CD14-positive monocyte (primary cell): ENCODE data around the gene GNPTAB. TPM values are rescaled to one million over a fixed set of nuclear protein-coding genes. Genes with fewer than 3 reads are reported as not detected.
A peak's percentile ranks its signal among the peaks of the same experiment; 100 is the strongest.

Source experiments
- DNase-seq, 3 donors: peaks; one replicate each; pipeline ENCODE4 v3.0.0-alpha.2; 2011 to 2022
- H2AFZ ChIP-seq: 2 replicates; pipeline ENCODE4 v1.6.0; 2012; ENCODE audit warnings: mild to moderate bottlenecking, low read depth, low read length, inconsistent platforms; ENCODE audit not compliant: insufficient read depth, poor library complexity, severe bottlenecking
- H3K27ac ChIP-seq, 2 donors: 1 replicate in 1 of 2; 2 replicates in 1 of 2; pipeline ENCODE4 v1.5.1; 2012 to 2013; ENCODE audit warnings: low read length in 2 of 2, control low read depth in 1 of 2, inconsistent platforms in 1 of 2, low read depth in 1 of 2, mild to moderate bottlenecking in 1 of 2
- H3K27me3 ChIP-seq, 2 donors: one replicate each; pipeline versions ENCODE4 v1.6.0 to v1.6.1; 2011 to 2013; ENCODE audit warnings: low read length in 2 of 2; ENCODE audit not compliant: control insufficient read depth in 2 of 2, insufficient read depth in 2 of 2
- H3K36me3 ChIP-seq, 2 donors: replicated peaks in 1 of 2; 1 replicate in 1 of 2; 2 replicates in 1 of 2; pipeline versions ENCODE4 v1.5.1 to v1.6.1; 2012 to 2013; ENCODE audit warnings: low read length in 2 of 2, control low read depth in 1 of 2, inconsistent platforms in 1 of 2, mild to moderate bottlenecking in 1 of 2; ENCODE audit not compliant: insufficient read depth in 2 of 2, control insufficient read depth in 1 of 2
- H3K4me1 ChIP-seq, 2 donors: 1 replicate in 1 of 2; 2 replicates in 1 of 2; pipeline versions ENCODE4 v1.5.1 to v1.6.1; 2012 to 2013; ENCODE audit warnings: low read length in 2 of 2, control low read depth in 1 of 2, inconsistent platforms in 1 of 2, mild to moderate bottlenecking in 1 of 2, moderate library complexity in 1 of 2; ENCODE audit not compliant: insufficient read depth in 2 of 2, control insufficient read depth in 1 of 2
- H3K4me2 ChIP-seq: replicated peaks from 2 replicates; pipeline ENCODE3; 2012; ENCODE audit warnings: low read length, moderate library complexity, mild to moderate bottlenecking; ENCODE audit not compliant: poor library complexity, severe bottlenecking; ENCODE audit errors: extremely low read depth
- H3K4me3 ChIP-seq, 3 experiments: fragments of 200-600 bp in 1 of 3; sonication (generic) in 1 of 3; replicated peaks in 1 of 3; 1 replicate in 2 of 3; 2 replicates in 1 of 3; pipeline ENCODE4 v1.5.1; 2011 to 2013; ENCODE audit warnings: low read length in 3 of 3, mild to moderate bottlenecking in 3 of 3, control low read depth in 2 of 3, low read depth in 2 of 3, inconsistent platforms in 1 of 3, moderate library complexity in 1 of 3
- H3K79me2 ChIP-seq: 2 replicates; pipeline ENCODE4 v1.6.0; 2012; ENCODE audit warnings: mild to moderate bottlenecking, control low read depth, inconsistent platforms, low read length, moderate library complexity; ENCODE audit not compliant: insufficient read depth
- H3K9ac ChIP-seq: 2 replicates; pipeline ENCODE4 v1.6.0; 2017; ENCODE audit warnings: low read length, mild to moderate bottlenecking; ENCODE audit not compliant: insufficient read depth, poor library complexity, severe bottlenecking
- H3K9me3 ChIP-seq, 2 donors: replicated peaks in 1 of 2; 1 replicate in 1 of 2; 2 replicates in 1 of 2; pipeline versions ENCODE4 v1.5.1 to v1.6.1; 2012 to 2013; ENCODE audit warnings: low read length in 2 of 2, control low read depth in 1 of 2; ENCODE audit not compliant: control insufficient read depth in 1 of 2, insufficient read depth in 1 of 2
- H4K20me1 ChIP-seq: 2 replicates; pipeline ENCODE4 v1.6.0; 2012; ENCODE audit warnings: mild to moderate bottlenecking, low read length, control low read depth, moderate library complexity; ENCODE audit not compliant: insufficient read depth
- H3K27ac Mint-ChIP-seq, 7 donors: one replicate each; pipeline ENCODE4 v1.8.0; 2020; ENCODE audit warnings: mild to moderate bottlenecking in 7 of 7, mixed read lengths in 7 of 7, moderate library complexity in 6 of 7, inconsistent platforms in 2 of 7
- H3K27me3 Mint-ChIP-seq, 3 donors: one replicate each; pipeline ENCODE4 v1.8.0; 2021 to 2022; ENCODE audit warnings: low read depth in 3 of 3, mild to moderate bottlenecking in 3 of 3, mixed read lengths in 3 of 3, moderate library complexity in 3 of 3, inconsistent platforms in 1 of 3
- H3K36me3 Mint-ChIP-seq, 2 donors: one replicate each; pipeline ENCODE4 v1.8.0; 2020; ENCODE audit warnings: mixed read lengths in 2 of 2, inconsistent platforms in 1 of 2, mild to moderate bottlenecking in 1 of 2
- H3K4me1 Mint-ChIP-seq: one replicate; pipeline ENCODE4 v1.8.0; 2020; ENCODE audit warnings: mild to moderate bottlenecking, mixed read lengths
- H3K4me3 Mint-ChIP-seq, 2 donors: one replicate each; pipeline ENCODE4 v1.8.0; 2020; ENCODE audit warnings: mild to moderate bottlenecking in 2 of 2, mixed read lengths in 2 of 2, moderate library complexity in 1 of 2
- H3K9me3 Mint-ChIP-seq, 7 donors: one replicate each; pipeline ENCODE4 v1.8.0; 2020 to 2022; ENCODE audit warnings: mixed read lengths in 7 of 7, mild to moderate bottlenecking in 6 of 7, moderate library complexity in 6 of 7, inconsistent platforms in 2 of 7
- CTCF ChIP-seq: fragments of 200-600 bp; IDR thresholded peaks from one replicate; pipeline ENCODE4 v1.8.0; 2022; ENCODE audit warnings: antibody characterized with exemption, mild to moderate bottlenecking
- WGBS: methylation state at CpG from one replicate; pipeline ENCODE4 v1.1.5; 2013; ENCODE audit warnings: missing lambda C conversion rate; ENCODE audit not compliant: insufficient coverage; 5-methylcytosine and 5-hydroxymethylcytosine counted together
- intact Hi-C, 2 donors: fragments of 100-400 bp; cut with micrococcal nuclease; formaldehyde crosslinking; loops; one replicate each; pipeline versions ENCODE4 v1.15.0 to v1.15.1; 2023
- polyA plus RNA-seq, 3 donors: library from polyadenylated mRNA; depleted of rRNA in 1 of 3; unstranded in 2 of 3; stranded (reverse) in 1 of 3; fragments of 300-500 nt in 2 of 3; fragments of >200 nt in 1 of 3; fragmentation: Illumina TruSeq in 2 of 3; gene quantifications; 1 replicate in 2 of 3; 2 replicates in 1 of 3; pipeline ENCODE4 v1.2.3, GENCODE V29; 2012 to 2021

Gene GNPTAB
- polyA plus RNA-seq, 3 donors, result 14.4 to 29.1 (median 24.1) TPM

- H3K27ac Mint-ChIP-seq, result peak overlapping the region in 1 of 7 donors; percentile 42
- peaks cover 0 to 2% (median 0%) of the 10 kb centered on the region in 7 donors for H3K9me3 Mint-ChIP-seq
- no peak overlapping the region for H3K4me3 Mint-ChIP-seq
- Histone ChIP-seq H3K9me3 (no peaks in the 10 kb centered on the region), H2AFZ (no peak overlapping the region), H3K4me2 (no peak overlapping the region), H3K27ac (no peak overlapping the region), H3K79me2 (no peaks in the 10 kb centered on the region), H4K20me1 (no peaks in the 10 kb centered on the region), H3K4me1 (peaks cover 12 to 16% of the 10 kb centered on the region in 2 donors), H3K9ac (no peak overlapping the region), H3K4me3 (no peak overlapping the region), H3K27me3 (no peaks in the 10 kb centered on the region), H3K36me3 (peaks cover 41 to 67% of the 10 kb centered on the region in 2 donors)
- no peaks in the 10 kb centered on the region for H3K27me3 Mint-ChIP-seq
- intact Hi-C loops, result no loop called here
- WGBS, result no CpG with 5 or more reads among the region's 1 CpG
- peaks cover 57 to 77% of the 10 kb centered on the region in 2 donors for H3K36me3 Mint-ChIP-seq
- DNase-seq, result no peak
- H3K4me1 Mint-ChIP-seq, result peaks cover 15% of the 10 kb centered on the region
- TF ChIP-seq CTCF, result no peak
Measured at GRCh38 chr12:101785671-101786070, 45.1 kb downstream of the GNPTAB start.

- Histone ChIP-seq H4K20me1 (no peaks in the 10 kb centered on the region), H3K4me2 (no peak overlapping the region), H3K9me3 (no peaks in the 10 kb centered on the region), H3K27ac (no peak overlapping the region), H3K9ac (no peak overlapping the region), H3K36me3 (peaks cover 36 to 54% of the 10 kb centered on the region in 2 donors), H3K27me3 (no peaks in the 10 kb centered on the region), H2AFZ (no peak overlapping the region), H3K79me2 (no peaks in the 10 kb centered on the region), H3K4me1 (peaks cover 24 to 29% of the 10 kb centered on the region in 2 donors), H3K4me3 (no peak overlapping the region)
- TF ChIP-seq CTCF, result no peak
- H3K4me3 Mint-ChIP-seq, result no peak overlapping the region
- peaks cover 50 to 69% of the 10 kb centered on the region in 2 donors for H3K36me3 Mint-ChIP-seq
- H3K27ac Mint-ChIP-seq, result no peak overlapping the region
- no peaks in the 10 kb centered on the region for H3K27me3 Mint-ChIP-seq
- peaks cover 27% of the 10 kb centered on the region for H3K4me1 Mint-ChIP-seq
- intact Hi-C loops, result no loop called here
- H3K9me3 Mint-ChIP-seq, result peaks cover 0 to 2% (median 0%) of the 10 kb centered on the region in 7 donors
- WGBS, result 100% methylated on average over 1 of the region's 1 CpG
- DNase-seq, result no peak
Measured at GRCh38 chr12:101784376-101784775, 46.4 kb downstream of the GNPTAB start.
